ENCODE data around the gene HOXB8. TPM values are rescaled to one million over a fixed set of nuclear protein-coding genes. Genes with fewer than 3 reads are reported as not detected.

Gene HOXB8
- total RNA-seq, 2 experiments from 2014 or later = not detected

DNA sequence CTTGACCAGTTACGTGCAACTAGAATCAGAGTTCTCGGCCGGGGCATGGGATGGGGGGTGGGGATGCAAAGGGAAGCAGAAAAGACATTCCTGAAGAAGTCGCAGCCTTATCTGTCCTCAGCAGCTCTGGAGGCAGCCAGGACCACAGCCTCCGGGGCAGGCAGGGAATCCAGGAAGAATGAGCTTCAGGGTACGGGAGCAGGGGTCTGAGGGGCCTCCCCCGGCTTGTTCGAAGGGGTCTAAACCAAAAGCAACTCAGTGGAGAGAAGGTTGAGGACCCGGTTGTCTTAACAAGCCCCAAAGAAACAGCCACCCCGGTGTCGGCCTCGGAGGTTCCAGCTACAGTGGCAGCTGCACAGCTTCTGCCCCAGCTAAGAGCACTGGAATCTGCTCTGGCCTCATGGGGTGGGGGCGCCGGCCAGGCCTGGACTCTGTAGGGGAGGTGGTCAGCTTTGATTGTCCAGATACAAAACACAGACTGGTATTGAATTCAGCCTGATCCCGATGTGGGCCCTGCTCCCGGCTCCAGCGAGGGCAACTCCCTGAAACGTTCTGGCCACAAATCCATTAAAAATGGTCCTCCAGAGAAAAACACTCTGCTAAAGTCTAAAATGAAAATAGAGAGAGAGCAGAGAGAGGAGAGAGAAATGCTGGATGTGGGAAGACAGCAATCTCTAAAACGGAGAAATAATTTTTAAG is 44.6 kb downstream of the HOXB8 start:
- Mint-ChIP-seq H3K9me3 (no peaks in the 10 kb centered on the region), H3K4me3 (no peak overlapping the region), H3K27me3 (peaks cover 3% of the 10 kb centered on the region), H3K4me1 (no peaks in the 10 kb centered on the region), H3K27ac (no peak overlapping the region), H3K36me3 (no peaks in the 10 kb centered on the region)
- no peak for DNase-seq

DNA sequence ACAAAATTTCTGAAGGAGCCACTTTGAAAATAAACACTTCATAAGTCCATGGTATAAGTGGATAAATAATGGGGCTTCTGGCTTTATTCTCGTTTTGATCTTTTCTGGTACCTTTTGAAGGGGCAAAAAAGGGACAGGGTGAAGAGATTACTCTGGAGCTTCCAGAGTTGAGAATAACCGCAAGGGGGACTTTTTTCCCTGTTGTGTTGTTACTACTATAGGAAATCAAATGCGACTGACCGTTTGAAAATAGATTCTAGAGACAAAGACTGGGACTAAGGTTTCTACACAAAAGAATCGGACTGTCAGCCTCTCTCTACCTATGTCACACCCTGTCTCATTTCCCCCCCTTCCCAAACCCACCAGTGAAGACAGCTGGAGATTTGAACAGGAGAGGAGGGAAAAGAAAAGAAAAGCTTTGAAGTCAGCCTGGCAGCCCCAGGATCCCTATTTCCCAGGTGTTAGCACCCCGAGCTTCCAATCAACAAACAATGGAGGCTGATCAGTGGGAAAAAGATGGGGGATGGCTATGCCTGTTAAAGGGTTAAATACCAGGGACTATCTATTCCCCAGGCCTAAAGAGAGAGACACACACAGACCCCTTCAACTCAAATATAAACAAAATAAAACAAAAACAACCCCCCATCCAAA is 45.3 kb downstream of the HOXB8 start:
- Mint-ChIP-seq H3K4me1 (no peaks in the 10 kb centered on the region), H3K27me3 (peaks cover 3% of the 10 kb centered on the region)

DNA sequence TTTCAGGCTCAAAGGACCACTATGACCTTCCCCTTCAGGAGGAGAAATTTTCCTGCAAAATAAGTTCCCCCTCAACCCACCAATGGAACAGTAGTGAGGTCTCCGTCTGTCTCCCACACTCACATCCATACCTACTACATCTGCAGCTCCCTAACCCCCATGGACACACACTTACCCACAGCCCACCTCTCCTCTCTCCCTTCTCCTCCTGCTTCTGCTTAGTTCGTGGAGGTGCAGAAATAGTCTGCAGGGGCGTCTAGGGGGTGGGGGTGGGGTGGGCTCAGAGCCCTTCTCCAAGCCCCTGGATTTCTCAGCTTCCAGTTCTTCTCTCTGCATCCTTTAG is 45.9 kb downstream of the HOXB8 start:
- Mint-ChIP-seq H3K4me3 (no peak overlapping the region), H3K27ac (no peak overlapping the region), H3K9me3 (no peaks in the 10 kb centered on the region), H3K36me3 (no peaks in the 10 kb centered on the region), H3K4me1 (no peaks in the 10 kb centered on the region), H3K27me3 (peaks cover 1% of the 10 kb centered on the region)
- no peak for DNase-seq

More for the DNA sequence above, 45.3 kb downstream of the HOXB8 start:
- Mint-ChIP-seq H3K9me3 (no peaks in the 10 kb centered on the region), H3K4me3 (no peak overlapping the region), H3K27ac (no peak overlapping the region), H3K36me3 (no peaks in the 10 kb centered on the region)
- DNase-seq = no peak

DNA sequence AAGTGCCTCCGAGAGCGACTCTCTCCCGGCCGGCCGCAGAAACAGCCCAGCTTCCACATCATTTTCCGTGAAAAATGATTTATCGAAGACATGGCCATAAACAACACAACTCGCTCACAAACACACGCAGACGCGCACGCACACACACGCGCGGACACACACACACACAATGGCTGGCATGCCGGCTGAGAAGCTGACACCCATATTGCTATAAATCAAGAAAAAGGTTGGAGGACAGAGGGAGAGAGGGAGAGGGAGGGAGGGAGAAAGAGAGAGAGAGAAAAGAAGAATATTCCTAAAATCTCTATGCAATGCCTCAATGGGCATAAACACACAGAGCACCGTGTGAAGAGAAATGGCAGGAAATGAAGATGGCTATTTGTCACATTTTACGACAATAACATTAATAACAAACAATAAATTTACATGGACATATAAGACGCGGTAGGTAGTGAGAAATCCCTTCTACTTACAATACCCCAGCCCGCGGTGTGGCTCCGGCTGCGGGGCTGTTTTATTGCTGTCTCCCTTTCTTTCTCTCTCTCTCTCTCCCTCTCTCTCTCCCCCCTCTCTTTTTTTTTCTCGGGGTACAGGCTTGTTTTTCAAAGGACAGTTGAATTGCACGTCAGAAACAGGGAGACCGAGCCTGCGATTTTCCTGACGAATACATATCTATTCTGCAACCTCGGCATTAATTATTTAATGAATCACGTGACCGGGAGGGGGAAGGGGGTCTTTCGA is 46.4 kb downstream of the HOXB8 start:
- Mint-ChIP-seq H3K4me1 (peaks cover 1% of the 10 kb centered on the region), H3K36me3 (no peaks in the 10 kb centered on the region), H3K27me3 (peaks cover 3% of the 10 kb centered on the region), H3K9me3 (no peaks in the 10 kb centered on the region), H3K27ac (no peak overlapping the region), H3K4me3 (peak overlapping the region; percentile 9)
- no peak for DNase-seq

DNA sequence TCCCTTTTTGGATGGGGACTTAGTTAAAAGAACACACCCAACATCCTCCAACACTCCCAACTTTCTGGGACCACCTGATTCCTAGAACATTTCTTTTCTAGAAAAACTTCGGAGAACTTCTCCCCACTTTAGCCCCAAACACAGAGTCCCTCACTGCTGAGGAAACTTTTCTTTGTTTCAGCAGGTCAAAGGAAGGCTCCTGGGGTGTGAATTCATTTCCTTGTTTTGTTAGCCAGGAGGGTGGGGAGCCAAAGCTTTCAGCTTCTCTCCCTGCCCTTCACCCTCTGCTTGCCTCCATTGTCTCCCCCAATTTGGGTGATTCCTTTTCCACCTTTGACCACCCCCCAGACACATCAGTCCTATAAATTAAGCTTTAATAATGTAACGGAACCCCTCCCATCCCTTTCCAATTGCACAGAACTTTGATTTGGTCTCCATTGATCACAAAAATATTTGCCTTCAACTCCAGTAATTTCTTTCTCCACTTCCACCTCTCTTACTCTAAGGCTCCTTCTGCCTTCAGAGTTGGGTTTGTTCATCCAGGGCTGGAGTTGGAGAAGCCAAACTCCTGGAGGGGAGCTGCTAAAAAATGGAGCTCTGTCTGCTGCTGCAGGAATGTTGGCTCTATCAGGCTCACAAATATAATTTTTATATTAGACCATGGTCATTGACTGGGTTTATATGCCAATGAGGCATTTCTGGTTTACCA is 47.3 kb downstream of the HOXB8 start:
- peaks cover 9% of the 10 kb centered on the region for H3K27me3 Mint-ChIP-seq
- DNase-seq = no peak
- H3K36me3 Mint-ChIP-seq = no peaks in the 10 kb centered on the region
- no peak overlapping the region for H3K27ac Mint-ChIP-seq
- H3K9me3 Mint-ChIP-seq = no peaks in the 10 kb centered on the region
- peaks cover 1% of the 10 kb centered on the region for H3K4me1 Mint-ChIP-seq
- H3K4me3 Mint-ChIP-seq = no peak overlapping the region

DNA sequence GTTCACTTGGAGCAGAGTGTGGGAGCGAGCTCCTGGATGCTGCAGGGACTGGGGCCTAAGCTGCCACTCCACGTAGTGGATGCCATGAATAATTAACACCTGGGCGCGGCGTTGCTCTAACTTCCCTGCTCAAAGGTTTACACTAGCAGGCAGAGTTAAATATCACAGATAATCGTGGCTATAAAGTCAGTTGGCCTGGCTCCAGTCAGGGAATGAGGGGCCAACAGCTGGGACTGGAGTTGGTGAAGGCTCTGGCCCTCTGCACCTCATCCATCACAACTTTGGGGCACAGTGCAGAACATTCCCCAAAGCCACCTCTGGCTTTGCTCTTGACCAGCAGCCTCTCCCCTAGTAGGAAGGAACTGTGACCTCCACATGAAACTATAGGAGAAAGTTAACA is 47.9 kb downstream of the HOXB8 start:
- no peak overlapping the region for H3K27ac Mint-ChIP-seq
- DNase-seq = no peak
- H3K27me3 Mint-ChIP-seq = peaks cover 14% of the 10 kb centered on the region
- peaks cover 1% of the 10 kb centered on the region for H3K4me1 Mint-ChIP-seq
- H3K9me3 Mint-ChIP-seq = no peaks in the 10 kb centered on the region
- H3K36me3 Mint-ChIP-seq = no peaks in the 10 kb centered on the region
- no peak overlapping the region for H3K4me3 Mint-ChIP-seq

DNA sequence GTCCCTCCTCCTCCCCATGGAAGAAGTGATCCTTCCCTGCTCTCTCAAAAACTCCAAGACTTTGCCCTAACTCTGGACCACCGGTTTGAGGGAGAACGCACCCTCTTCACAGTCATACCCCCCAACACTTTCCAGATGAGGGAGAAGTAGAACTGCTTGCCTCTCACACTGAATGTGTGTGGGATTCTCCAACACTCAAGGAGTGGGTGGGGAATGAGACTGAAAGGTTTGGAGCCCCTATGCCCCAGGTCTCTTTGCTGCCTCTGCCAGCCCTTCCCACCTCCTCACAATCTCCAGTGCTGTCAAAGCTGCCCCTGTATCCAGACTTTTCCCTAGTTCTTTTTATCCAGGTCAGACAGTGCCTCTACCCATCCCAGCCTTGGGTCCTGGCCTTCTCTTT is 48.4 kb downstream of the HOXB8 start:
- no peak for DNase-seq
- no peak overlapping the region for H3K27ac Mint-ChIP-seq
- no peaks in the 10 kb centered on the region for H3K9me3 Mint-ChIP-seq
- peaks cover 14% of the 10 kb centered on the region for H3K27me3 Mint-ChIP-seq
- H3K36me3 Mint-ChIP-seq = no peaks in the 10 kb centered on the region
- H3K4me1 Mint-ChIP-seq = peaks cover 2% of the 10 kb centered on the region
- H3K4me3 Mint-ChIP-seq = no peak overlapping the region

DNA sequence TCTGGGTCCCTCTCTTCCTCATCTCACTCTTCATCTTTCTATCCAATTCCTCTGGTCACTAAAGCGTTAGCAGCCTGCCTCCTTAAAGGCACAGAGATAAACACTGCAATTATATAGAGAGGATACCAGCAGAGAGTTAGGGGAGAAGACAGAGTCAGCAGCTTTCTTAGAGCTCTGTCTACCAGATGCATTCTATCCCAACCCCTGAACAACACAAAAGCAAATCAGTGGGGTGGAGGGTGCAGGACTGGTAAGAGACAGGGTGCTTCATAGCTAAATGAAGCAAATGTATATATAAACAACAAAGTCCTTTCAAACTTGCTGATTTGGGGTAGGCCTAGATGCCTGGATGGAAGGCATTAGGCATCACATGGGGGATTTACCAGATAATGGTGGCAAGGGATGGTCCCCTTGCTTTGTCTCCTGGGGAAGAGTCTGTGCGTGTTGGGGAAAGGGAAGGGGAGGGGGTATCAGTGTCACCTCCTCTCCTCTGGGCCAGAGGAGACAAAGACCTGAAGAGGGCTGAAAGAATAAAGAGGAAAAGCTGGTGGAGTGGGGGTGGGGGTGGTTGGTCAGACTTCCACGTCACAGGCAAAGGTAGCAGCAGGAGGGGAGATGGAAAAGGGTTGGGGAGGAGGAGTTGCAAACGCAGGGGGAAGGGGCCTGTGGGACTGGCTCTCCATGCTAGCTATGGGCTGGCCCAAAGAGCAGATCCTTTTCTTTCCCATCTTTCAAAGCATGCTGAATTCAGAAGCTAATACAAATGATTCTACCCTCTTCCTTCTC is 49.0 kb downstream of the HOXB8 start:
- no peak for DNase-seq
- H3K27me3 Mint-ChIP-seq = peaks cover 14% of the 10 kb centered on the region
- peaks cover 8% of the 10 kb centered on the region for H3K4me1 Mint-ChIP-seq
- H3K36me3 Mint-ChIP-seq = no peaks in the 10 kb centered on the region
- no peaks in the 10 kb centered on the region for H3K9me3 Mint-ChIP-seq
- no peak overlapping the region for H3K4me3 Mint-ChIP-seq
- no peak overlapping the region for H3K27ac Mint-ChIP-seq

DNA sequence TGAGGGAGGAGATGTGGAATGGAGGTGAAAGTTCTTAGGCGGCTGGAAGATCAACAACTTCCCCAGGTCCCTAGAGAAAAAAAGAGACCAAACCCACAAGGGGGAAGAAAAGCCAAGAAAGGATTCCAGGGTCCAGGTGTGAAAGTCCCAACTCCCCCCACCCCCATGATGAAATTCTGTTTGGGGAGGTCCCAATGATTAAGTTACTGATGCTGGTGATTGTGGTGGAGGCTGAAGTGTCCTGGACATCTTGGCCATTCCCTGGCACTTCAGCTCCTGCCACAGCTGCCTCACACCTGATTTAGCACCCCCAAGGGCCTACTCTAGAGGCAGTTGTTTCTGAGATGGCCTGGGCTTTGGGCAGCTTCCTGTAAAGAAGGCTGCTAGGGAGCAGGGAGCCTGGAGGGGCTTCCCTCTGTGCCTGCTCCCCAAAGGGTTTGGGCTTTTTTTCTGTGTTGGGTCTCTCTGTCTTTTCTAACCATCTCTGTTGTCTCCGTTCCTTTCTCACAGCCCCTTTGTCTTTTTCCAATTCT is 50.0 kb downstream of the HOXB8 start:
- no peak for DNase-seq
- Mint-ChIP-seq H3K9me3 (no peaks in the 10 kb centered on the region), H3K4me3 (no peak overlapping the region), H3K27me3 (peaks cover 14% of the 10 kb centered on the region), H3K4me1 (peaks cover 9% of the 10 kb centered on the region), H3K36me3 (no peaks in the 10 kb centered on the region), H3K27ac (no peak overlapping the region)

DNA sequence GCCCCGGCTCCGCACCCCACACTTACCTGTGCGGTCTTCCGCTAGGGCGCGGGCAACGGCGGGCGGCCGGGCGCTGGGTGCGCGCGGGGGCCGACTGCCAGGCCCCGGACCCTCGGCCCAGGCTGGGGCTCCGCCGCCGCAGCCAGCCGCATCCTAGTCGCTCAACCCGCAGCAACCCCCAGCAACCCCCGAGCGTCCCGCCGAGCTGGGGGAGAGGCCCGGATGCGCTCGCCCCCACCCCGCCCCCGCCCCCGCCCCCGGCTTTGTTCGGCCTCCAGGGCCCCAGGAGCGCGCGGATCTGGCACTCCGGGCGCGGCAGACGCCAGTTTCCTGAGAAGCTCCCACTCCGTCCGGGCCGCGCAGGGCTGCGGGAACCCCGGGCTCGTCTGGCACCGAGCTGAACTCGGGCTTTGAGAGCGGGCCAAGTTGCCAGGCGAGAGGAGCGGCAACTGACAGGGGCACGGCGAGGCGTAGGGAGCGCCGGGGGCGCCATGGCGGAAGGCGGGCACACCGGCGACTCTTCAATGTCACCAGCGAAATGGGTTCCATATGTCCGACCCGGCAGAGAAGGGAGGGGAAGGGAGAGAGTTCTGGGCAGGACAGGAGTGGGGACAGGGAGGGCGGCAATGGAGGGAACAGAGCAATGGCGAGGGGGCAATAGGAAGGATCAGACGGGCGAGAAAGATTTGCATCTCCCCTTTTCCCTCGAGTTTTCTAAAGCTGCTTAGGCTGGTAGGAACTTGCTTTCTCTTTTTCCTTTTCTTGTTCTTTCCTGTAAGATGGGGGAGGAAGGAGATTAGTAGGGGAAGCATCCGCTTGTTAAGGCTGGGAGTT is 50.7 kb downstream of the HOXB8 start:
- no peak for DNase-seq
- H3K36me3 Mint-ChIP-seq = no peaks in the 10 kb centered on the region
- H3K4me1 Mint-ChIP-seq = peaks cover 9% of the 10 kb centered on the region
- H3K4me3 Mint-ChIP-seq = no peak overlapping the region
- no peak overlapping the region for H3K27ac Mint-ChIP-seq
- no peaks in the 10 kb centered on the region for H3K9me3 Mint-ChIP-seq
- peaks cover 14% of the 10 kb centered on the region for H3K27me3 Mint-ChIP-seq

DNA sequence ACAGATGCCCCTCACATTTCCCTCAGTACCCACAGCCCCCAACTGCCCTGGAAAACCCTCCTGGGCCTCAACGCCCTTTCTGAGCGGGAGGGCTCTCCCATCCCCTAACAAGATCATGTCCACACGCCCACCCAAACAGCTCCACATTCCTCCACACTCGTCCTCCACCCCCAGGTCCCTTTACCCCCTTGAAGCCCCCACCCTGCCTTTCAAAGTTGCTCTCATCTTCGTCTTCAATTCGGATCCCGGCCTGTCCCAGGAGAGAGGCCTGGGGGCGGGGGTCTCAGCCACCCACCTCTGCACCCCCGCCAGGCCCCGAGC is 51.3 kb downstream of the HOXB8 start:
- Mint-ChIP-seq H3K36me3 (no peaks in the 10 kb centered on the region), H3K27ac (no peak overlapping the region), H3K9me3 (no peaks in the 10 kb centered on the region), H3K27me3 (peaks cover 14% of the 10 kb centered on the region), H3K4me1 (peaks cover 9% of the 10 kb centered on the region), H3K4me3 (peak overlapping the region; percentile 22)
- DNase-seq = no peak

DNA sequence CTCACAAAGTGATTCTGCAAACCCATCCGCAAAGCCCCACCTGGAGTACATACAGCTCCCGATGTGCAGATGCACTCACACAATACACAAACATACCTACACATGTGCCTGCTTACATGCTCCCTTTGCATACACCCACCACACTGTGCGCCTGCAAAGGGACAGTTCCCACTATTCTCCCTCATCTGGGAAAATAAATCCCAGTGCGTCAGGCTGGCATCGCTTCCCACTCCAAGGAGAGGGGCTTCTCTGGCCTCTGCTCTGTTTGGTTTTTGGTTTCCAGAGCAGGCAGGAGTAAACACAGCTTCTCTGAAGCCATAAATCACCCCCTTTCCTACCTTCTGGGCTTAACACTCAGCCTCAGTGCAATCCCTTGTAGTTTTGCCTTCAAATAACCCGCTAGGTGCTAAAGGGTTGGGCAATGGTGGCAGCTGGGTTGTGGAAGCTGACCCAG is 51.7 kb downstream of the HOXB8 start:
- no peak overlapping the region for H3K27ac Mint-ChIP-seq
- H3K4me3 Mint-ChIP-seq = peak overlapping the region; percentile 22
- H3K27me3 Mint-ChIP-seq = peaks cover 14% of the 10 kb centered on the region
- DNase-seq = no peak
- H3K36me3 Mint-ChIP-seq = no peaks in the 10 kb centered on the region
- peaks cover 9% of the 10 kb centered on the region for H3K4me1 Mint-ChIP-seq
- H3K9me3 Mint-ChIP-seq = no peaks in the 10 kb centered on the region

DNA sequence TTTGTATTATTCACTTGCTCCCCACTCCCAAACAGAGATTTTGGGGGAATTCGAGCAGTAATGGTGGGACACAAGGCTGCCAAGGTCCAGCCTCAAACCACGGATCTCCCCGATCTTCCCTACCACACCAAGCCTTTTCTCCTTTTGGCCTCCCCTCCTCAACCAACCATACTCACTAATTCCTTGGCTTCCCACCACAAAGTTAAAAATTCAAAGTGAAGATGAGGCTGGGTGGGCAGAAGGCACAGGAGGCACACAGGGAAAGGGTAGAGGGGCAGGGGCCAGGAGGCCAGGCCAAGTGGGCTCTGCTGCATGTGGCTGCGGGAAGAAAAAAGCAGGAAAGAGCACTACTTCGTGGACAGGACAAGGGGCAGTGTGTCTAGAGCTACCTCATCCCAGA is 52.2 kb downstream of the HOXB8 start:
- H3K27ac Mint-ChIP-seq = no peak overlapping the region
- H3K36me3 Mint-ChIP-seq = no peaks in the 10 kb centered on the region
- no peak overlapping the region for H3K4me3 Mint-ChIP-seq
- H3K4me1 Mint-ChIP-seq = peaks cover 9% of the 10 kb centered on the region
- DNase-seq = no peak
- peaks cover 16% of the 10 kb centered on the region for H3K27me3 Mint-ChIP-seq
- no peaks in the 10 kb centered on the region for H3K9me3 Mint-ChIP-seq

Measured in activated naive CD8-positive, alpha-beta T cell treated with anti-CD3 and anti-CD28 coated beads for 36 hours (primary cell).